ENCODE results near the gene RC3H2.
A peak's percentile ranks its signal among the peaks of the same experiment; 100 is the strongest.
"Not testable (repeated sequence)": the region's sequence is repeated elsewhere in the genome, so short reads cannot be mapped to it uniquely, and the experiment has no call there.

The RC3H2 gene

GRCh38 chr9:122929796-122930354 lies 24.7 kb upstream of the RC3H2 start:
- DNase-seq (ENCODE audit: low spot score), result no peak

GRCh38 chr9:122923947-122924346 lies 18.8 kb upstream of the RC3H2 start:
- no peak for DNase-seq (ENCODE audit: low spot score)

GRCh38 chr9:122922713-122923112 lies 17.6 kb upstream of the RC3H2 start:
- DNase-seq (ENCODE audit: low spot score), result no peak

- DNase-seq (ENCODE audit: low spot score), result no peak
Measured at GRCh38 chr9:122918310-122918709, 13.2 kb upstream of the RC3H2 start.

- peak; percentile 86 for DNase-seq (ENCODE audit: low spot score)
Measured at GRCh38 chr9:122912964-122913673, 8.0 kb upstream of the RC3H2 start, which contains the start of gene ZBTB6. Gene ZBTB6 (minus strand): TSS chr9:122913323. CDS start chr9:122912072, 1,251 bp downstream.

GRCh38 chr9:122912671-122912963 lies 7.5 kb upstream of the RC3H2 start:
- DNase-seq (ENCODE audit: low spot score), result no peak

- not testable (repeated sequence) for DNase-seq (ENCODE audit: low spot score)
Measured at GRCh38 chr9:122906122-122906521, 963 bp upstream of the RC3H2 start.

GRCh38 chr9:122904466-122904822 lies 715 bp downstream of the RC3H2 start:
- peak; percentile 47 for DNase-seq (ENCODE audit: low spot score)

- DNase-seq (ENCODE audit: low spot score), result no peak
Measured at GRCh38 chr9:122900791-122901190, 4.4 kb downstream of the RC3H2 start.

GRCh38 chr9:122897969-122898368 lies 7.2 kb downstream of the RC3H2 start:
- DNase-seq (ENCODE audit: low spot score), result no peak

- DNase-seq (ENCODE audit: low spot score), result no peak
Measured at GRCh38 chr9:122888480-122888879, 16.7 kb downstream of the RC3H2 start.

GRCh38 chr9:122883125-122883524 lies 22.0 kb downstream of the RC3H2 start:
- DNase-seq (ENCODE audit: low spot score), result no peak

- DNase-seq (ENCODE audit: low spot score), result no peak
Measured at GRCh38 chr9:122879443-122879842, 25.7 kb downstream of the RC3H2 start.

- DNase-seq (ENCODE audit: low spot score), result no peak
Measured at GRCh38 chr9:122875523-122875922, 29.6 kb downstream of the RC3H2 start.

- DNase-seq (ENCODE audit: low spot score), result not testable (repeated sequence)
Measured at GRCh38 chr9:122867276-122867675, 37.9 kb downstream of the RC3H2 start.

- no peak for DNase-seq (ENCODE audit: low spot score)
Measured at GRCh38 chr9:122866079-122866478, 39.1 kb downstream of the RC3H2 start.

- no peak for DNase-seq (ENCODE audit: low spot score)
Measured at GRCh38 chr9:122865300-122865699, 39.9 kb downstream of the RC3H2 start.

- no peak for DNase-seq (ENCODE audit: low spot score)
Measured at GRCh38 chr9:122863407-122863806, 41.8 kb downstream of the RC3H2 start.

GRCh38 chr9:122860319-122861142 lies 44.6 kb downstream of the RC3H2 start:
- no peak for DNase-seq (ENCODE audit: low spot score)

GRCh38 chr9:122857815-122858214 lies 47.3 kb downstream of the RC3H2 start:
- DNase-seq (ENCODE audit: low spot score), result no peak

- DNase-seq (ENCODE audit: low spot score), result not testable (repeated sequence)
Measured at GRCh38 chr9:122852085-122852786, 52.9 kb downstream of the RC3H2 start.

GRCh38 chr9:122848256-122848943 lies 56.8 kb downstream of the RC3H2 start:
- DNase-seq (ENCODE audit: low spot score), result no peak

All from D341Med (cell line).